Mesendoderm (in vitro differentiated cells): ENCODE data around the gene ERCC5.

Experiments
- DNase-seq: peaks from one replicate; pipeline ENCODE4 v3.0.0; 2013
- H2AK5ac ChIP-seq: 2 replicates; pipeline ENCODE4 v1.6.1; 2013; ENCODE audit warnings: low read length, inconsistent platforms
- H2BK120ac ChIP-seq: 2 replicates; pipeline ENCODE4 v1.6.1; 2013; ENCODE audit warnings: low read depth, mild to moderate bottlenecking, low read length, moderate library complexity, mixed read lengths
- H2BK15ac ChIP-seq: replicated peaks from 2 replicates; pipeline ENCODE4 v1.6.1; 2013; ENCODE audit warnings: low read depth, mild to moderate bottlenecking, moderate library complexity
- H2BK5ac ChIP-seq: 2 replicates; pipeline ENCODE4 v1.6.1; 2013; ENCODE audit warnings: low read length, inconsistent platforms
- H3K18ac ChIP-seq: 2 replicates; pipeline ENCODE4 v1.6.1; 2013; ENCODE audit warnings: mild to moderate bottlenecking, low read length, mixed read lengths
- H3K23ac ChIP-seq: one replicate; pipeline ENCODE4 v1.6.1; 2013; ENCODE audit warnings: low read length
- H3K27ac ChIP-seq: 2 replicates; pipeline ENCODE4 v1.5.1; 2013; ENCODE audit warnings: low read depth, mild to moderate bottlenecking, inconsistent platforms, low read length, moderate library complexity
- H3K27me3 ChIP-seq: 2 replicates; pipeline ENCODE4 v1.6.1; 2013; ENCODE audit warnings: low read length, control low read depth, mild to moderate bottlenecking, inconsistent platforms; ENCODE audit not compliant: insufficient read depth, poor library complexity
- H3K36me3 ChIP-seq: 2 replicates; pipeline ENCODE4 v1.6.1; 2013; ENCODE audit warnings: low read length, inconsistent platforms; ENCODE audit not compliant: control insufficient read depth, insufficient read depth
- H3K4ac ChIP-seq: one replicate; pipeline ENCODE4 v1.6.1; 2013; ENCODE audit warnings: low read depth, mild to moderate bottlenecking, low read length, moderate library complexity
- H3K4me1 ChIP-seq: 2 replicates; pipeline ENCODE4 v1.6.1; 2013; ENCODE audit warnings: low read depth, low read length, inconsistent platforms; ENCODE audit not compliant: control insufficient read depth
- H3K4me2 ChIP-seq: 2 replicates; pipeline ENCODE4 v1.6.1; 2013; ENCODE audit warnings: low read length
- H3K4me3 ChIP-seq: 2 replicates; pipeline ENCODE4 v1.5.1; 2013; ENCODE audit warnings: mild to moderate bottlenecking, low read length
- H3K56ac ChIP-seq: one replicate; pipeline ENCODE4 v1.6.1; 2013; ENCODE audit warnings: low read length
- H3K79me1 ChIP-seq: 2 replicates; pipeline ENCODE4 v1.6.1; 2013; ENCODE audit warnings: low read length, inconsistent platforms
- H3K79me2 ChIP-seq: 2 replicates; pipeline ENCODE4 v1.6.1; 2013; ENCODE audit warnings: mild to moderate bottlenecking, low read length; ENCODE audit not compliant: control insufficient read depth, insufficient read depth
- H3K9ac ChIP-seq: 2 replicates; pipeline ENCODE4 v1.6.1; 2013; ENCODE audit warnings: low read length, inconsistent platforms
- H4K5ac ChIP-seq: one replicate; pipeline ENCODE4 v1.6.1; 2013; ENCODE audit warnings: low read length
- H4K8ac ChIP-seq: one replicate; pipeline ENCODE4 v1.6.1; 2013; ENCODE audit warnings: low read depth, mild to moderate bottlenecking, control low read depth, low read length, moderate library complexity
- WGBS: extraction: QIAGEN DNeasy Blood & Tissue Kit; methylation state at CpG from one replicate; pipeline ENCODE4 v1.1.7; 2013; ENCODE audit warnings: low lambda C conversion rate, missing lambda C conversion rate; ENCODE audit not compliant: insufficient coverage; ENCODE audit errors: extremely low coverage; 5-methylcytosine and 5-hydroxymethylcytosine counted together

The ERCC5 gene

GRCh38 chr13:102807699-102808098 is 38.1 kb upstream of the ERCC5 start:
- H3K79me2 ChIP-seq: no peaks in the 10 kb centered on the region

GRCh38 chr13:102812611-102813287 is 33.1 kb upstream of the ERCC5 start:
- Histone ChIP-seq H3K4me3 (no peak overlapping the region), H3K4ac (no peak overlapping the region), H3K79me1 (no peaks in the 10 kb centered on the region), H2AK5ac (no peak overlapping the region), H3K36me3 (no peaks in the 10 kb centered on the region), H3K27ac (no peak overlapping the region), H2BK15ac (no peak overlapping the region), H3K27me3 (peaks cover 1% of the 10 kb centered on the region), H2BK120ac (no peak overlapping the region), H3K4me2 (no peak overlapping the region), H2BK5ac (no peak overlapping the region), H3K9ac (no peak overlapping the region), H3K79me2 (no peaks in the 10 kb centered on the region), H4K5ac (no peak overlapping the region), H3K4me1 (peaks cover 2% of the 10 kb centered on the region), H3K18ac (no peak overlapping the region), H3K23ac (no peak overlapping the region), H4K8ac (no peak overlapping the region), H3K56ac (no peak overlapping the region)
- peak; percentile 29 for DNase-seq

More at GRCh38 chr13:102807699-102808098, 38.1 kb upstream of the ERCC5 start:
- no peak overlapping the region for H3K4me2 ChIP-seq
- no peak for DNase-seq
- H3K4ac ChIP-seq: no peak overlapping the region
- H3K4me1 ChIP-seq: peaks cover under 1% of the 10 kb centered on the region
- H2BK15ac ChIP-seq: no peak overlapping the region
- H3K56ac ChIP-seq: no peak overlapping the region
- no peak overlapping the region for H2BK5ac ChIP-seq
- H3K27me3 ChIP-seq: no peaks in the 10 kb centered on the region
- no peak overlapping the region for H3K27ac ChIP-seq
- no peak overlapping the region for H4K8ac ChIP-seq
- H3K9ac ChIP-seq: no peak overlapping the region
- H3K4me3 ChIP-seq: no peak overlapping the region
- no peak overlapping the region for H2AK5ac ChIP-seq
- no peak overlapping the region for H3K23ac ChIP-seq
- H4K5ac ChIP-seq: no peak overlapping the region
- H3K18ac ChIP-seq: no peak overlapping the region
- no CpG with 5 or more reads among the region's 3 CpGs for WGBS
- no peaks in the 10 kb centered on the region for H3K79me1 ChIP-seq
- no peaks in the 10 kb centered on the region for H3K36me3 ChIP-seq
- H2BK120ac ChIP-seq: no peak overlapping the region

GRCh38 chr13:102814025-102814607 is 31.7 kb upstream of the ERCC5 start:
- no peak overlapping the region for H3K9ac ChIP-seq

GRCh38 chr13:102814793-102815192 is 31.0 kb upstream of the ERCC5 start:
- Histone ChIP-seq H2BK120ac (no peak overlapping the region), H3K4ac (no peak overlapping the region), H3K9ac (no peak overlapping the region), H3K4me2 (no peak overlapping the region), H2BK15ac (no peak overlapping the region), H3K23ac (no peak overlapping the region), H3K4me1 (peaks cover 2% of the 10 kb centered on the region), H4K5ac (no peak overlapping the region), H2AK5ac (no peak overlapping the region), H3K79me2 (no peaks in the 10 kb centered on the region), H3K4me3 (no peak overlapping the region), H3K18ac (no peak overlapping the region), H2BK5ac (no peak overlapping the region), H3K79me1 (no peaks in the 10 kb centered on the region), H3K36me3 (no peaks in the 10 kb centered on the region), H3K56ac (no peak overlapping the region), H4K8ac (no peak overlapping the region), H3K27me3 (peaks cover 1% of the 10 kb centered on the region), H3K27ac (no peak overlapping the region)
- no CpG with 5 or more reads among the region's 6 CpGs for WGBS
- no peak for DNase-seq

More at GRCh38 chr13:102814025-102814607, 31.7 kb upstream of the ERCC5 start:
- Histone ChIP-seq H3K27ac (no peak overlapping the region), H3K4me1 (peaks cover 2% of the 10 kb centered on the region), H2BK5ac (no peak overlapping the region), H4K5ac (no peak overlapping the region), H3K36me3 (no peaks in the 10 kb centered on the region), H3K79me2 (no peaks in the 10 kb centered on the region), H3K4me3 (no peak overlapping the region), H4K8ac (no peak overlapping the region), H2AK5ac (no peak overlapping the region), H3K4ac (no peak overlapping the region), H3K79me1 (no peaks in the 10 kb centered on the region), H3K56ac (no peak overlapping the region), H2BK15ac (no peak overlapping the region), H3K18ac (no peak overlapping the region), H2BK120ac (no peak overlapping the region), H3K4me2 (no peak overlapping the region), H3K23ac (no peak overlapping the region), H3K27me3 (peaks cover 1% of the 10 kb centered on the region)
- no peak for DNase-seq
- WGBS: no CpG with 5 or more reads among the region's 7 CpGs

- Histone ChIP-seq H3K9ac (no peak overlapping the region), H2BK120ac (no peak overlapping the region), H3K79me2 (no peaks in the 10 kb centered on the region), H3K36me3 (no peaks in the 10 kb centered on the region), H3K23ac (no peak overlapping the region), H3K27me3 (peaks cover 1% of the 10 kb centered on the region), H3K4me2 (no peak overlapping the region), H2AK5ac (no peak overlapping the region), H3K4me1 (peaks cover 2% of the 10 kb centered on the region), H2BK5ac (no peak overlapping the region), H4K5ac (no peak overlapping the region), H3K4ac (no peak overlapping the region), H3K79me1 (no peaks in the 10 kb centered on the region), H3K27ac (no peak overlapping the region), H2BK15ac (no peak overlapping the region), H3K56ac (peak overlapping the region; percentile 15), H4K8ac (no peak overlapping the region), H3K18ac (no peak overlapping the region), H3K4me3 (no peak overlapping the region)
- WGBS: no CpG with 5 or more reads among the region's 5 CpGs
- DNase-seq: no peak
Observed at GRCh38 chr13:102815788-102816187, 30.0 kb upstream of the ERCC5 start.

- no peak overlapping the region for H2BK120ac ChIP-seq
- peaks cover 1% of the 10 kb centered on the region for H3K27me3 ChIP-seq
- no peak for DNase-seq
- no peak overlapping the region for H2AK5ac ChIP-seq
- H3K4me1 ChIP-seq: peaks cover 2% of the 10 kb centered on the region
- no peak overlapping the region for H2BK5ac ChIP-seq
- H3K4me3 ChIP-seq: no peak overlapping the region
- H3K4me2 ChIP-seq: no peak overlapping the region
- H3K18ac ChIP-seq: no peak overlapping the region
- H3K27ac ChIP-seq: no peak overlapping the region
- no peak overlapping the region for H3K23ac ChIP-seq
- no peaks in the 10 kb centered on the region for H3K79me2 ChIP-seq
- H2BK15ac ChIP-seq: no peak overlapping the region
- no peaks in the 10 kb centered on the region for H3K79me1 ChIP-seq
- no peak overlapping the region for H3K4ac ChIP-seq
- WGBS: no CpG with 5 or more reads among the region's 4 CpGs
- no peak overlapping the region for H3K56ac ChIP-seq
- H3K36me3 ChIP-seq: no peaks in the 10 kb centered on the region
- H3K9ac ChIP-seq: no peak overlapping the region
- no peak overlapping the region for H4K8ac ChIP-seq
- H4K5ac ChIP-seq: no peak overlapping the region
Observed at GRCh38 chr13:102816708-102817107, 29.1 kb upstream of the ERCC5 start.
